Hepatocyte (in vitro differentiated cells): ENCODE results near the gene MAP3K20.

Experiments used
- CTCF ChIP-seq: fragments of 200-600 bp; sonication (generic); IDR thresholded peaks from 2 replicates; pipeline ENCODE4 v1.5.1; 2016; ENCODE audit warnings: antibody characterized with exemption, mild to moderate bottlenecking; ENCODE audit not compliant: poor library complexity
- EZH2 ChIP-seq: fragments of 200-600 bp; sonication (generic); IDR thresholded peaks from 2 replicates; pipeline ENCODE4 v1.6.1; 2016; ENCODE audit warnings: antibody characterized with exemption, mild to moderate bottlenecking, borderline replicate concordance
- EZH2phosphoT487 ChIP-seq: fragments of 200-600 bp; sonication (generic); IDR thresholded peaks from one replicate; pipeline ENCODE4 v1.6.1; 2018; ENCODE audit warnings: antibody characterized with exemption, mild to moderate bottlenecking, low read depth, moderate library complexity; ENCODE audit not compliant: unreplicated experiment, severe bottlenecking

DNA sequence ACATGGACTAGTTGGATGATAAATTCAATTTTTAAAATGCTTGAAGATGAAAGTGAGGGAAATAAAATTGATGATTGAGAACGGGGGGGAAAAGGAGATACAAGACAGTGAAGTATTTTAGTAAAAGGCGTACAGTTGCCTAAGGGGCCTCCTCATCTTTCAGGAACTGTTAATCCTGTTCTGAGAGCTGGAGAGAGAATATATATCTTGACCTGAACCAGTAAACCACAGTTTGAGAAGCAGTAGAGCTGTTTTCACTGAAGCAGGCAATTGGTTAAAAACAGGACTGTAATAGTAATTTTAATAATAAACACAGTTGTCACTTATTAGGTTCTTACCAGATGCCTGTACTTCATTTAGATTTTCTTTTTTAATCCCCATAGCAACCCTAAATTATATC is 137.5 kb downstream of the MAP3K20 start:
- TF ChIP-seq CTCF (no peak), EZH2 (no peak), EZH2phosphoT487 (no peak)
